Fibroblast of lung (primary cell): ENCODE data around the gene TMX2. TPM values are rescaled to one million over a fixed set of nuclear protein-coding genes. Genes with fewer than 3 reads are reported as not detected.

Source experiments
- DNase-seq, 2 donors: peaks; one replicate each; pipeline versions ENCODE4 v3.0.0 to v3.0.0-alpha.2; 2010; ENCODE audit warnings: low read depth in 2 of 2
- H2AFZ ChIP-seq: 2 replicates; pipeline ENCODE4 v1.5.1; 2012; ENCODE audit warnings: low read length, control low read depth, inconsistent platforms
- H3K27ac ChIP-seq: 2 replicates; pipeline ENCODE4 v1.5.1; 2011; ENCODE audit warnings: low read length, control low read depth; ENCODE audit not compliant: insufficient read depth
- H3K27me3 ChIP-seq: 2 replicates; pipeline ENCODE4 v1.5.1; 2011; ENCODE audit warnings: mild to moderate bottlenecking, low read length; ENCODE audit not compliant: control insufficient read depth, insufficient read depth
- H3K36me3 ChIP-seq: 2 replicates; pipeline ENCODE4 v1.5.1; 2011; ENCODE audit warnings: low read length; ENCODE audit not compliant: control insufficient read depth, insufficient read depth
- H3K4me1 ChIP-seq: 2 replicates; pipeline ENCODE4 v1.5.1; 2011; ENCODE audit warnings: low read length; ENCODE audit not compliant: control insufficient read depth, insufficient read depth; ENCODE audit errors: extremely low read depth
- H3K4me2 ChIP-seq: 2 replicates; pipeline ENCODE4 v1.5.1; 2011; ENCODE audit warnings: low read length, control low read depth; ENCODE audit not compliant: insufficient read depth; ENCODE audit errors: extremely low read depth
- H3K4me3 ChIP-seq, 4 experiments: fragments of 200-600 bp in 1 of 4; sonication (generic) in 1 of 4; replicated peaks in 1 of 4; 2 replicates each; pipeline ENCODE4 v1.5.1; 2011 to 2016; ENCODE audit warnings: low read length in 4 of 4, low read depth in 3 of 4, mild to moderate bottlenecking in 3 of 4, control low read depth in 2 of 4, inconsistent platforms in 1 of 4, mixed read lengths in 1 of 4; ENCODE audit not compliant: insufficient read depth in 1 of 4; ENCODE audit errors: control extremely low read depth in 1 of 4
- H3K79me2 ChIP-seq: 2 replicates; pipeline ENCODE4 v1.5.1; 2012; ENCODE audit warnings: mild to moderate bottlenecking, low read length, inconsistent platforms; ENCODE audit not compliant: control insufficient read depth, insufficient read depth
- H3K9ac ChIP-seq: 2 replicates; pipeline ENCODE4 v1.5.1; 2011; ENCODE audit warnings: mild to moderate bottlenecking, low read length, control low read depth; ENCODE audit not compliant: insufficient read depth
- H3K9me3 ChIP-seq: 2 replicates; pipeline ENCODE4 v1.5.1; 2012; ENCODE audit warnings: low read depth, low read length; ENCODE audit not compliant: control insufficient read depth, insufficient read depth
- H4K20me1 ChIP-seq: 2 replicates; pipeline ENCODE4 v1.5.1; 2011; ENCODE audit warnings: low read length; ENCODE audit not compliant: control insufficient read depth, insufficient read depth; ENCODE audit errors: extremely low read depth
- EZH2 ChIP-seq: IDR thresholded peaks from 2 replicates; pipeline ENCODE4 v1.5.1; 2012; ENCODE audit warnings: low read length, control low read depth, mild to moderate bottlenecking; ENCODE audit errors: missing control alignments
- polyA plus RNA-seq, 2 donors: library from polyadenylated mRNA; depleted of rRNA in 1 of 2; stranded (reverse) in 1 of 2; unstranded in 1 of 2; fragments of >200 nt; gene quantifications; 2 replicates each; pipeline ENCODE4 v1.2.1, GENCODE V29; 2011 to 2012; ENCODE audit warnings: missing spikeins in 1 of 2
- total RNA-seq: library from RNA; depleted of rRNA; stranded (reverse); fragments of >200 nt; gene quantifications from 2 replicates; pipeline ENCODE4 v1.2.1, GENCODE V29; 2014
- TF ChIP-seq, protein P1 (sequence below), 2 donors: IDR thresholded peaks in 1 of 2; conservative IDR thresholded peaks in 1 of 2; 1 replicate in 1 of 2; 2 replicates in 1 of 2; pipeline ENCODE4 v1.5.1; 2011 to 2012; ENCODE audit warnings: low read length in 2 of 2, control low read depth in 1 of 2, inconsistent platforms in 1 of 2, low read depth in 1 of 2, mild to moderate bottlenecking in 1 of 2

Gene TMX2
- total and polyA plus RNA-seq, 2 donors (not counting 1 experiment from before 2014, with no cell fraction given): 62.8 to 71.8 TPM

DNA sequence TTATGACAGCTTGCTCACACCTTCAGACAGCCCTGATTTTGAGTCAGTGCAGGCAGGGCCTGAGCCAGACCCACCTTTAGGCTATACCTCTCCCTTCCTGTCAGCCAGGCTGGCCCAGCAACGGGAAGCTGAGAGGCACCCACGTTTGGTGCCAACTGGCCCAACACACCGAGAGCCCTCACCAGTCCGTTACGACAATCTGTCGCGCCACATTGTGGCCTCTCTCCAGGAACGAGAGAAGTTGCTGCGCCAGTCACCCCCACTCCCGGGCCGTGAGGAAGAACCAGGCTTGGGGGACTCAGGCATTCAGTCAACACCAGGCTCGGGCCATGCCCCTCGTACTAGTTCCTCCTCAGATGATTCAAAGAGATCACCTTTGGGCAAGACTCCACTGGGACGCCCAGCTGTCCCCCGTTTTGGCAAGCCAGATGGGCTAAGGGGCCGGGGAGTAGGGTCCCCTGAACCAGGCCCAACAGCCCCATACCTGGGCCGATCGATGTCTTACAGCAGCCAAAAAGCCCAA lies 13.5 kb upstream of the TMX2 start:
- Histone ChIP-seq H3K9ac (no peak overlapping the region), H2AFZ (no peak overlapping the region), H3K36me3 (peaks cover 17% of the 10 kb centered on the region), H3K27me3 (no peaks in the 10 kb centered on the region), H3K79me2 (no peaks in the 10 kb centered on the region), H4K20me1 (no peaks in the 10 kb centered on the region), H3K4me2 (no peak overlapping the region), H3K9me3 (no peaks in the 10 kb centered on the region), H3K4me1 (no peaks in the 10 kb centered on the region), H3K27ac (no peak overlapping the region), H3K4me3 (no peak overlapping the region)
- DNase-seq: no peak
- TF ChIP-seq, protein P1, sequence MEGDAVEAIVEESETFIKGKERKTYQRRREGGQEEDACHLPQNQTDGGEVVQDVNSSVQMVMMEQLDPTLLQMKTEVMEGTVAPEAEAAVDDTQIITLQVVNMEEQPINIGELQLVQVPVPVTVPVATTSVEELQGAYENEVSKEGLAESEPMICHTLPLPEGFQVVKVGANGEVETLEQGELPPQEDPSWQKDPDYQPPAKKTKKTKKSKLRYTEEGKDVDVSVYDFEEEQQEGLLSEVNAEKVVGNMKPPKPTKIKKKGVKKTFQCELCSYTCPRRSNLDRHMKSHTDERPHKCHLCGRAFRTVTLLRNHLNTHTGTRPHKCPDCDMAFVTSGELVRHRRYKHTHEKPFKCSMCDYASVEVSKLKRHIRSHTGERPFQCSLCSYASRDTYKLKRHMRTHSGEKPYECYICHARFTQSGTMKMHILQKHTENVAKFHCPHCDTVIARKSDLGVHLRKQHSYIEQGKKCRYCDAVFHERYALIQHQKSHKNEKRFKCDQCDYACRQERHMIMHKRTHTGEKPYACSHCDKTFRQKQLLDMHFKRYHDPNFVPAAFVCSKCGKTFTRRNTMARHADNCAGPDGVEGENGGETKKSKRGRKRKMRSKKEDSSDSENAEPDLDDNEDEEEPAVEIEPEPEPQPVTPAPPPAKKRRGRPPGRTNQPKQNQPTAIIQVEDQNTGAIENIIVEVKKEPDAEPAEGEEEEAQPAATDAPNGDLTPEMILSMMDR (conservative IDR thresholded peaks at IDR 0.05 in 1 of 2, IDR thresholded peaks at IDR 0.05 in 1 of 2; ENCODE audit: low read depth in 1 of 2, low read length in 2 of 2): no peak
- no peak for TF ChIP-seq EZH2

DNA sequence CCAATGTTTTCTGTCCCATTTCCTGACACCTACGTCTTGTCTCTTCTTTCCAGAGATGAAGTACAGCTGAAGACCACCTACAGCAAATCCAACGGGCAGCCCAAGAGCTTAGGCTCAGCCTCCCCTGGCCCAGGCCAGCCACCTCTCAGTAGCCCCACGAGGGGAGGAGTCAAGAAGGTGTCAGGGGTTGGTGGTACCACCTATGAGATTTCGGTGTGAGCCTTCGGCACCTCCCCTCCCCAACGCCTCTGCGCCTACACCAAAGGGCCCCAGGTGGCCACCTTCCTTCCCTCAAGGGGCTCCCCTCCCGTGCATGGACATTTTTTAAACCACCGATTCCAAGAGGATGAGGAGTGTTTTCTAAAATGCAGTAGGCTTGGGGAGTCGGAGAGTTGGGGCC lies 12.6 kb upstream of the TMX2 start:
- Histone ChIP-seq H4K20me1 (no peaks in the 10 kb centered on the region), H3K9me3 (no peaks in the 10 kb centered on the region)
- TF ChIP-seq, protein P1 (conservative IDR thresholded peaks at IDR 0.05 in 1 of 2, IDR thresholded peaks at IDR 0.05 in 1 of 2; ENCODE audit: low read depth in 1 of 2, low read length in 2 of 2): no peak
- TF ChIP-seq EZH2: no peak

DNA sequence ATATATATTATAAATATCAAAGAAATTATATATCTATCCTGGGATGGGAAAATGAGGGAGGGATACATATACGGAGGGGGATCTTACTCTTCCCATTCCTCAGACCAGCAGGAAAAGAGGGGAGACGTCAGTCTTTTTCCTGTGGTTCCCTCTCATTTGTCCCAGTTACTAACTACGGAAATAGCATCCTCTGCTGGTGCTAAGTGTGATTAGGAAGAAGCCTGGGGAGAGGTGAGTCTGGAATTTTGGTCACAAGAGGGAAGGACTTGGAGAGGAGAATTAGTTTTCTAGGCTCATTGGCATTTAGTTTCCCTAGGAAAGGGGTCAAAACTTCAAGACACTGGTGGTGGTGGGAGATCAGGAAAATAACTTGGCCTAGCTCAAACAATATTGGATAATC lies 12.0 kb upstream of the TMX2 start:
- TF ChIP-seq, protein P1 (conservative IDR thresholded peaks at IDR 0.05 in 1 of 2, IDR thresholded peaks at IDR 0.05 in 1 of 2; ENCODE audit: low read depth in 1 of 2, low read length in 2 of 2): peak in 1 of 2 donors; percentile 26
- no peak for TF ChIP-seq EZH2
- no peak overlapping the region for H3K27ac ChIP-seq

More for the DNA sequence above, 12.6 kb upstream of the TMX2 start:
- H3K4me1 ChIP-seq: no peaks in the 10 kb centered on the region
- H3K27ac ChIP-seq: no peak overlapping the region
- no peak overlapping the region for H3K4me2 ChIP-seq
- no peaks in the 10 kb centered on the region for H3K79me2 ChIP-seq
- no peak overlapping the region for H3K4me3 ChIP-seq
- peaks cover 19% of the 10 kb centered on the region for H3K36me3 ChIP-seq
- no peak overlapping the region for H2AFZ ChIP-seq
- DNase-seq: no peak
- no peaks in the 10 kb centered on the region for H3K27me3 ChIP-seq
- H3K9ac ChIP-seq: no peak overlapping the region

More for the DNA sequence above, 12.0 kb upstream of the TMX2 start:
- no peak for DNase-seq
- no peak overlapping the region for H2AFZ ChIP-seq
- H3K9ac ChIP-seq: no peak overlapping the region
- H3K9me3 ChIP-seq: no peaks in the 10 kb centered on the region
- H3K4me1 ChIP-seq: no peaks in the 10 kb centered on the region
- peaks cover 19% of the 10 kb centered on the region for H3K36me3 ChIP-seq
- H3K4me3 ChIP-seq: no peak overlapping the region
- no peaks in the 10 kb centered on the region for H3K27me3 ChIP-seq
- H4K20me1 ChIP-seq: no peaks in the 10 kb centered on the region
- no peaks in the 10 kb centered on the region for H3K79me2 ChIP-seq
- H3K4me2 ChIP-seq: no peak overlapping the region
